Activated CD8-positive, alpha-beta memory T cell treated with anti-CD3 and anti-CD28 coated beads for 24 hours (primary cell): ENCODE results near the gene UBAC1.

ENCODE experiments used
- DNase-seq: peaks from one replicate; pipeline ENCODE4 v3.0.0-alpha.2; 2020

Gene UBAC1

GRCh38 chr9:135993765-135994500, 32.8 kb upstream of the UBAC1 start:
- DNase-seq: no peak

- no peak for DNase-seq
These were observed 32.2 kb upstream of the UBAC1 start for GRCh38 chr9:135993409-135993742.

DNA sequence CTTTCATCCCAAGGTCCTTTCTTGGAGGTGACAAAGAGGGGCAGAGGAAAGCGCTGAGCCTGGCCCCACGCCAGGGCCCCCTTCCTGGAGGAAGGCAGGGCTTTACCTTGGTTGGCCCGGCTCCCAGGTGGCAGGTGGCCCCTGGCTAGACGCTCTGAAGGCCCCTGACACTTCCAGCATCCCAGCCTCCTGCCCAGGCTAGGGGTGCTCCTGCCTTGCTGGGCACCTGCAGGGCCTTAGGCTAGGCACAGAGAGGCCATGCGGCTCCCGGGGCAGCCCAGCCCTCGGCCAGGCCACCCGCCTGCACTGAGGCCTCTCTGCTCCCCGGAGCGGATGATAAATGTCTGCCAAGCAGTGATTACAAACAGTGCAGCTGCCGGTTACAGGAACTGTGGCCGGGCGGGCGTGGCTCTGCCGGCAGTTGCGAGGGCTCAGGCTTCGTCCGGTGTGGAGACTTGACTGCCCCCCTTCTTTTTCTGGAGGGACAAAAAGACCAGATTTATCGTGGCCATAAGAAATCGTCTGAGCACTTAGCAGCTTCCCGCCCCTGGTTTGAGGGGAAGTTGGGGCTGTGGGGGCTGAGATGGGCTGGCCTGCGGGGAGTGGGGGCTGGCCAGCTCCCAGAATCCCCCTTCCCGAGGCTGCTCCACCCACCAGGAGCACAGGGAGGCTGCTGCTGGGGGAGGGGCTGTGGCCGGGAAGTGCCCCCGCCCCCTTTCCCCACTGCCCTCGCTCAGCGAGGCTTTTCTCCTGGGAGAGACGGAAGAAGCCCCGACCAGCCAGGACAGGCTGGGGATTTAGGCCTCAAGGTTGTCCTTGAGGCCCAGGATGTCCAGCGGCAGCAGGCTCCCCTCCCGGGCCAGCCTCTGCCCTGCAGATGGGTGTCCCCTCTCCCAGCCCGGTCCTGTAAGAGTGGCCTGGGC, 31.6 kb upstream of the UBAC1 start:
- DNase-seq: peak; percentile 76

- DNase-seq: no peak
These were observed 30.6 kb upstream of the UBAC1 start for GRCh38 chr9:135991771-135992170.

DNA sequence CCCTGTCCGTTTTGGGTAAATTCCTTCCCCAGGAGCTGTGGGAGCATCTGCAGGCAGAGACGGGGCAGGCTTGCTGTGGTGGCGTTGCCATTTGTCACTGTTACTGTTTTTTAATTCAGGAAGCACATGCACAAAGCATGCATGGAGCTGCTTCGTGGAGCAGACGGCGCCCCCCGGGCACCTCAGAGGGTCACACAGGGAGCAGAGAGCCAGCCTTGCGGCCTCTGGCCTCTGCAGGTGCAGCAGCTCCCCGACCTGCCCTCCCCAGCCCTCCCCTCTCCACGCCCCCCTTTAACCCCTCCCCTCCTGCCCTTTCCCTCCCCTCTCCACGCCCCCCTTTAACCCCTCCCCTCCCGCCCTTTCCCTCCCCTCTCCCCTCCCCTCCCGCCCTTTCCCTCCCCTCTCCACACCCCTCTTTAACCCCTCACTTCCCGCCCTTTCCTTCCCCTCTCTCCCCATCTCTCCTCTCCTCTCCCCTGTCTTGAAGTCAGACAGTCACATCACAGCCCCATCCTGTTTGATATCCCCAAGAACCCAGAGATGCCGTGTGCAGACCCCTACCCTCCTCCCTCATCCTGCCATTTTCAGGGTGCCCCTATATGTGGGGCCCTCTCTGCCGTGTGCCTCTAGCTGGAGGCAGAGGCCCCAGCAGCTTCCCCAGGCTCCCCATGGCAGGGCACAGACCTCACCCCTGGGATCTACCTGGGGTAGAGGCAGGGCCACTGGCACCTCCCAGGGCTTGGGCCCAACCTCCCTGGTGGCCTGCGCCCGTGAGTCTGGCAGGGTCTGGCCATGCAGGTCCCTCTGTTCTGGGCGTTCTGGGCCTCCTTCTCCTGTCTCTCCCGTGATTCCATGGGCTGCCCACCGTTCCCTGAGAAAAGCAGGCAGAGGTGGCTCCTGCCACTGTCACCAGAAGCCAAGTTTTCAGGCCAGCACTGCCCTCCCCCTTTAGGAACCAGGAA, 29.6 kb upstream of the UBAC1 start:
- peak; percentile 64 for DNase-seq

GRCh38 chr9:135989722-135990467, 28.7 kb upstream of the UBAC1 start:
- peak; percentile 69 for DNase-seq

DNA sequence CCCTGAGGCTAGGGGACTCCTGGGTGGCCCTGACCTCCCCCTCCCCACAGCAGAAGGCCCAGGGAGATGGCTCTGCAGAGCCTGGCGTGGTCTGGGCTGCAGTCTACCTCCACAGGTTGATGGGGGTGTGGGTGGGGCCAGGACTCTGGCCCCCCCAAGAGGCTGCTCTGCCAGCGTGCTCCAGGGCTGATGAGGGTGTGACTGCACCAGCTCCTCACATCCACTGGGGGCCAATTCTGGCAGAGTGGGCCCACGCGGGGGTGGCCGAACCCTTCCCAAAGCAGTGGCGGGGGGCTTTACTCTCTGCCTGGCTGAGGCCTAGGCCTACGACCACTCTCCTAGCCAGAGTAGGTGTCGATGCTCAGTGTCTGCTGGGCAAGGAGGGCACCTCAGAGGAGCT, 28.0 kb upstream of the UBAC1 start:
- DNase-seq: no peak

DNA sequence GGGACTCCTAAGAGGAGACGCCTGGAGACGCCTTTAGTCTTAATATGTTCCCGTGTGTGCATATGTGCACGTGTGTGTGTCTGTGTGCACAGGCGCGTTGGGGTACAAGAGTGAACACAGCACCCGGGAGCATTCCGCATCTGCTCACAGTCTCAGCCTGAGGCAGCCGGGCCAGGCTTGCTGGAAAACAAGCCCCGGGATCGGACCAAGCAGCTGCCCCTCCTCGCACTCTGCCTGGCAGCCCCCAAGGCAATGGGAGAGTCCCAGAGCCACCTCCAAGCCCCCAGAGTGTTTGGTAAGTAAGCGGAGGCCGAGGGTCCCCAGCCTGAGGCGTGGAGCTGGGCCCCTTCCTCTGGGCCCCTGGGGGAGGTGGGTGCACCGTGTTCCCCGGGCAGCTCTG, 27.3 kb upstream of the UBAC1 start:
- no peak for DNase-seq

GRCh38 chr9:135987838-135988404, 26.7 kb upstream of the UBAC1 start:
- DNase-seq: no peak

GRCh38 chr9:135986605-135987004, 25.4 kb upstream of the UBAC1 start:
- DNase-seq: no peak

DNA sequence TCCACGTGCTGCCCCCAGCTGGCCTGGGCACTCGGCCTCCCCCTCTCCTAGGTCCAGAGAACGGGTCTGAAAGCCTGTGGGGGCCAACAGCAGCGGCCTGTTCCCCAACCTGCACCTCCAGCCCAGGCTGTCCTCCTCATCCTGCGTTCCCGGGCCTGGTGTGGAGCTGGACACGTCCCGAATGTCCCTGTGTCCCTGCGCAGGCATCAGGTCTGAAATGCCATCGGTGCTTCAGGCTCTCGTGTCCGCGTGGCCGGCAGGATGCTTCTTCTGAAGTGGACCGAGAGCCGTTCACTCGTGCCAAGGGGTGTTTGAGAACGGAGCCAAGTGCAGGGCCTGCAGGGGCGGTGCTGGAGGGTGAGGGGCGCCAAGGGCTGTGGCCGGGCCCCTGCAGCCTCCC, 24.7 kb upstream of the UBAC1 start:
- DNase-seq: no peak

DNA sequence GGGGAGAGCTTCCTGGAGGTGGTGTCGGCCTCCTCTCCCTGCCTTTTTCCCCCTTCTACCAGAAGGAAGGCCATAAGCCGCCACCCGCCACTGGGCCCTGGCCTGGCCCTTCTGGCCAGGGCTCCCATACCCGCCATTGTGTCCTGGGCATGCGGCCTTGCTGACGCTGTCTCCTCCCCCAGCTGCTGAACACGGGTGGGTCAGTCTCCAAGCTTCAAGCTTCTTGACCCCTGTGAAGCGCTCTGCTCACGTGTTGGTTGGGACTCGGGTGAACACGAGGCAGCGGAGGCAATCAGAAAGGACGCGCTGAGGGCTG, 24.2 kb upstream of the UBAC1 start:
- no peak for DNase-seq

DNA sequence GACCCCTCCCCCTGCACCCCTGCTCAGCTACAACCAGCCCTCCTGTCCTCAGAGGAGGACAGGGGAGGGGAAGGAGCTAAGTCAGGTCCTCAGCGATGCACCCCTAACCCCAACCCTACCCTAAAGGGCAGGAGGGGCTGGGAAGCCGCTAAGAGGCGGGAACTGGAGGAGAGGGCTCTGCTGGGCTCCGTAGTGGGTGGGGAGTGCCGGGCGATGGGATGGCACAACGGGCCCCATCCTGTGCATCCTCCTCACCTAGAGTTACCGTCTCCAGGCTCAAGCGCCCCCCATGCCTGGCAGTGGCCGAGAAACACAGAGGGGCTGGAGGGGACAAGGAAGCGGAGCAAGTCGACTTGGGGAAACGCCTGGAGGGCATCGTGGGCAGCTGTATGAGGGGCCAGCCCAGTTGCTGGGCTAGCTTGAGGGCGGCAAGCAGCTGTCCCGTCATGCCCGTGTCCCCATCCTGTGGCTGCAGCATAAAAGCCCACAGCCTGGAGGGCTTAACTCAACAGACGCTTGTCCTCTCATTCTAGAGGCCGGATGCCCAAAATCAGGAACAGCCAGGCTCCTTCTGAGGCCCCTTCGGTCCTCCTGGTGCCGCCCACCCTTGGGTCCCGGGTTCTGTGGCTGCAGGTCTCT, 23.0 kb upstream of the UBAC1 start:
- no peak for DNase-seq

DNA sequence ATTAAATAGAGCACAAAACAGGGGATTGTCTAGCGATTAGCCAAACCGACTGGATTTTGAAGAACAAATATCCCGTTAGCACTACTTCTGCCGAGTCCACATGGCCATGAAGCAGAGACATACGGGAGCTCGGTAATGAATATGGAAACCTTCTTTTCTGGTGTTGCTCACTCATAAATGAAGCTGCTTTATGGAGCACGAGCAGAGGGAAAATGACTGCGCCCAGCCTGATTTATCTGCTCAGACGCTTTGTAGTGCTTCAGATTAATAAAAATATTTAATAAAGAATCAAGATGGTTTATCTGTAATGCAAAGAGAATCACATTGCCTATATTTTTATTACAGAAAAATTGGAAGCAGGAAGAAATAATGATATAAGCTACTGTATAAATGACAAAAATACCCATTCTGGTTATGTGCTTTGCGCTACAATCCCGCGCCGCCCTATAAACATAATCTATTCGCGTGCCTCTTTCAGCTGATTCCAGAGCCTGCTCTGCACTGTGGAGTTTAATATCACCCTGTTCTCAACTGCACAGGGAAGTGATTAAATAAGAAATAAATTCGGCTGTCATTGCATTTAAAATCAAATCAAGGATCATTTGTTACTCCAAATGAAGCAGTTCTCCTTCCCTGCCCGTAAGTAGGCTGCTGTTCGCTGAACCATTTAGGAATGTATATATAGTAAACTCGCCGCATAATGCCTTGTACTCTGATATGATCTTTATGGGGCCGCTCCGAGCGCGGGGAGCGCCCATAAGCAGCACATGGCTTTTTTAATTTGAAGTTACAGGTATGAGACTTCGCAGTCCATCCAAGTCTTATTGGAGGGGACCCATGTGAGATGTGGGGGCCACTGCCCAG, 22.3 kb upstream of the UBAC1 start:
- DNase-seq: no peak

GRCh38 chr9:135982499-135983207, 21.5 kb upstream of the UBAC1 start:
- DNase-seq: no peak

- no peak for DNase-seq
These were observed 19.9 kb upstream of the UBAC1 start for GRCh38 chr9:135980926-135981630.

GRCh38 chr9:135979547-135980166, 18.5 kb upstream of the UBAC1 start:
- DNase-seq: no peak

GRCh38 chr9:135978642-135979546, 17.7 kb upstream of the UBAC1 start:
- DNase-seq: peak; percentile 74
